ENCODE measurements around the gene ACTA1. TPM values are rescaled to one million over a fixed set of nuclear protein-coding genes. Genes with fewer than 3 reads are reported as not detected.

Gene ACTA1
- total and polyA plus RNA-seq, 4 donors: 0.06 to 0.33 (median 0.08) TPM; not detected in 1

- Histone ChIP-seq H3K27me3 (ENCODE audit: control insufficient read depth in 4 of 4, insufficient read depth in 4 of 4, low read length in 3 of 4) (peaks cover 0 to 11% (median 8%) of the 10 kb centered on the region in 4 donors), H3K27ac (ENCODE audit: low read depth in 1 of 2, low read length in 2 of 2) (no peak overlapping the region), H3K36me3 (ENCODE audit: control insufficient read depth in 4 of 4, insufficient read depth in 3 of 4, low read depth in 1 of 4, low read length in 3 of 4) (no peaks in the 10 kb centered on the region), H3K4me1 (ENCODE audit: control insufficient read depth in 4 of 4, insufficient read depth in 4 of 4, low read length in 3 of 4) (peaks cover 0 to 11% (median 6%) of the 10 kb centered on the region in 4 donors), H3K4me3 (ENCODE audit: low read depth in 1 of 3, low read length in 3 of 3) (no peak overlapping the region), H3K9ac (ENCODE audit: low read depth in 1 of 2, low read length in 2 of 2) (no peak overlapping the region), H3K9me3 (ENCODE audit: control insufficient read depth in 4 of 4, low read length in 3 of 4) (no peaks in the 10 kb centered on the region)
- TF ChIP-seq RAD21 (IDR thresholded peaks at IDR 0.05): no peak
- TF ChIP-seq CTCF (IDR thresholded peaks at IDR 0.05; ENCODE audit: low read depth, low read length, missing input control): no peak
- no peak for TF ChIP-seq GABPA (IDR thresholded peaks at IDR 0.05 in 1 of 2, conservative IDR thresholded peaks at IDR 0.05 in 1 of 2)
- TF ChIP-seq ATF3 (IDR thresholded peaks at IDR 0.05): no peak
- TF ChIP-seq SP1 (IDR thresholded peaks at IDR 0.05): no peak
- TF ChIP-seq NR2F2 (IDR thresholded peaks at IDR 0.05): no peak
- WGBS: 68% methylated on average over 11 of the region's 11 CpGs
- DNase-seq (ENCODE audit: low spot score): no peak
Measured at GRCh38 chr1:229411434-229412055, 22.3 kb downstream of the ACTA1 start.

GRCh38 chr1:229410692-229411433, 23.0 kb downstream of the ACTA1 start:
- Histone ChIP-seq H3K36me3 (ENCODE audit: control insufficient read depth in 4 of 4, insufficient read depth in 3 of 4, low read depth in 1 of 4, low read length in 3 of 4) (no peaks in the 10 kb centered on the region), H3K9ac (ENCODE audit: low read depth in 1 of 2, low read length in 2 of 2) (no peak overlapping the region), H3K9me3 (ENCODE audit: control insufficient read depth in 4 of 4, low read length in 3 of 4) (no peaks in the 10 kb centered on the region), H3K4me3 (ENCODE audit: low read depth in 1 of 3, low read length in 3 of 3) (no peak overlapping the region), H3K4me1 (ENCODE audit: control insufficient read depth in 4 of 4, insufficient read depth in 4 of 4, low read length in 3 of 4) (peaks cover 0 to 11% (median 6%) of the 10 kb centered on the region in 4 donors), H3K27ac (ENCODE audit: low read depth in 1 of 2, low read length in 2 of 2) (no peak overlapping the region), H3K27me3 (ENCODE audit: control insufficient read depth in 4 of 4, insufficient read depth in 4 of 4, low read length in 3 of 4) (peaks cover 0 to 11% (median 8%) of the 10 kb centered on the region in 4 donors)
- no peak for DNase-seq (ENCODE audit: low spot score)
- TF ChIP-seq RAD21 (IDR thresholded peaks at IDR 0.05) (no peak), NR2F2 (IDR thresholded peaks at IDR 0.05) (no peak), YY1 (IDR thresholded peaks at IDR 0.05) (no peak), MAX (IDR thresholded peaks at IDR 0.05) (no peak), HNF4G (IDR thresholded peaks at IDR 0.05) (no peak), TAF1 (conservative IDR thresholded peaks at IDR 0.05) (no peak), ZBTB33 (IDR thresholded peaks at IDR 0.05) (no peak), SP1 (IDR thresholded peaks at IDR 0.05) (no peak), GABPA (IDR thresholded peaks at IDR 0.05 in 1 of 2, conservative IDR thresholded peaks at IDR 0.05 in 1 of 2) (no peak), REST (IDR thresholded peaks at IDR 0.05) (no peak), RXRA (IDR thresholded peaks at IDR 0.05) (no peak), HNF4A (conservative IDR thresholded peaks at IDR 0.05) (no peak), EGR1 (IDR thresholded peaks at IDR 0.05; ENCODE audit: low read depth in 2 of 2) (no peak)
- 57% methylated on average over 14 of the region's 14 CpGs for WGBS
